GM21423 (cell line): ENCODE measurements around the gene F13B.
"Not testable (repeated sequence)": the region's sequence is repeated elsewhere in the genome, so short reads cannot be mapped to it uniquely, and the experiment has no call there.

ENCODE experiments used
- ATAC-seq: cut with Tn5 transposase; IDR thresholded peaks from one replicate; pipeline ENCODE4 v1.9.1; 2021; ENCODE audit warnings: mild to moderate bottlenecking, moderate library complexity; ENCODE audit not compliant: unreplicated experiment

F13B gene

DNA sequence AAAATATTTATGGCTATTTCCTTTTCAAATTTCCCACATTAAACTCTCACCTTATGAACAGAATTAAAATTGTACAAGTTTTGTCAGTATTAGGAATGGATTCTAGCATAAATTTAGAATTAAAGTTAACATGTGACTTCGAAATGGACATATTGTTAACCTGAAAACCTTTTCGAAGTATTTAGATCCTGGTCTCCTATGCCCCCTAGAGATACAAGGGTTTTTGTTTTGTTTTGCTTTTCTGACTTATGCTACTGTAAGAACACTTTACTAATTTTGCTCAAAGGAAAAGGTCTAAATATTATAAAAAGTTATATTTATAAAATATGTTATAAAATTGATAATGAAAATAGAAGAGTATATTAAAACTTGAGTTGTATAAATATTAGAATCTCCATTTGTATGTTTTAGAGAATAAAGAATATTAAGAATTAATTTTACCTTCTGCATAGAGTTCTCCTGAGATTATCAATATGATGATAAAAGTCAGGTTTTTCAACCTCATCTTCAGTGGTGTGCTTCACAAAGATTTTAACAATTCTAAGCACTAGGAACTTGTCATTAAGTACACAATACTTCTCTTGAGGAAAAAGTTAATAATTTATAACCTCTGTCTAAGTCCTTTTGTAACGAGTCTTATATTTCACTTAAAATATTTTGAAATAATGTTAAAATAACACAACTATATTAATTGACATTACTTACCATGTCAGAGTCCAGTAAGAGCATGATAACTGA lies at the start of gene F13B:
Gene F13B (minus strand): TSS at position 542 of the 738 bp plus-strand sequence. CDS start 37 bp downstream, at position 505.
- no peak for ATAC-seq

- ATAC-seq, result no peak
Observed at GRCh38 chr1:197116156-197116555, 49.1 kb upstream of the F13B start.

- no peak for ATAC-seq
Observed at GRCh38 chr1:197106869-197107268, 39.8 kb upstream of the F13B start.

DNA sequence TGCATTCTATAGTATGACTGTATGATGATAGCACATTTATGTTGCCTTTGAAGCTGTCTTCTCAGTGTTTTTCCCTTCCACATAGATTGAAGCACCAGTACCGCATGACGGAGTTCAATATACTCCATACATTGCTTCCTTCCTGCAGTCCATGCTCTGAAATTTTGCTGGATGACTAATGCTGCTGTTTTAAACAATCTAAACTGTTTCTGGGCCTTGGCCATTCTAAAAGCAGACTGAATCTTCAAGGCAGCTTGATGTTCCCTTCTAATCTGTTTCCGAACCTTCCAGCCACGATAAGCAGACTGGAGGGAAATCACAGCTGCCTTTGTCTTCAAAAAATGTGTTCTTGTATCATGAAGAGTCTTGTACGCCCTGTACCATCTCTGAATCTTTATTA lies 36.2 kb upstream of the F13B start:
- ATAC-seq, result no peak

DNA sequence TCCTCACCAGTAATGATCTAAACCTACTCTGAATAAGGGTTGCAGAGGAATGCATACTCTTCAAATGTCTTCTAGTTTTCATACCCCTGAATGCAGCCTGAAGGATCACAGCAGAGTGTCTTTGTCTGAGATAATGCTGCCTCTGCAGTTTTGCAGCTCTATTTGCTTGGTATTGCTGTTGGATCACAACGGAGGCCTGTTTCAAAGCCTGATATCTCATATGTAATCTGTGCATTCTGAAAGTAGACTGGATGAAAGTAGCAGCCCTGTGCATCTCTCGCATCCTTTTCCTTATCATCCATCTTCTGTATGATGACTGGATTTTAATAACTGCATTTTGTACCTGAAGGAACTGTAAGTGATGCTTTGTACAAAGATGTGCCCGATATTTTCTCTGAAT lies 34.9 kb upstream of the F13B start:
- ATAC-seq, result no peak

GRCh38 chr1:197100677-197101076 lies 33.6 kb upstream of the F13B start:
- ATAC-seq, result no peak

GRCh38 chr1:197099444-197099843 lies 32.4 kb upstream of the F13B start:
- no peak for ATAC-seq

- ATAC-seq, result not testable (repeated sequence)
Observed at GRCh38 chr1:197096971-197097370, 29.9 kb upstream of the F13B start.

- ATAC-seq, result no peak
Observed at GRCh38 chr1:197096137-197096536, 29.1 kb upstream of the F13B start.

GRCh38 chr1:197093226-197093885 lies 26.3 kb upstream of the F13B start:
- no peak for ATAC-seq

DNA sequence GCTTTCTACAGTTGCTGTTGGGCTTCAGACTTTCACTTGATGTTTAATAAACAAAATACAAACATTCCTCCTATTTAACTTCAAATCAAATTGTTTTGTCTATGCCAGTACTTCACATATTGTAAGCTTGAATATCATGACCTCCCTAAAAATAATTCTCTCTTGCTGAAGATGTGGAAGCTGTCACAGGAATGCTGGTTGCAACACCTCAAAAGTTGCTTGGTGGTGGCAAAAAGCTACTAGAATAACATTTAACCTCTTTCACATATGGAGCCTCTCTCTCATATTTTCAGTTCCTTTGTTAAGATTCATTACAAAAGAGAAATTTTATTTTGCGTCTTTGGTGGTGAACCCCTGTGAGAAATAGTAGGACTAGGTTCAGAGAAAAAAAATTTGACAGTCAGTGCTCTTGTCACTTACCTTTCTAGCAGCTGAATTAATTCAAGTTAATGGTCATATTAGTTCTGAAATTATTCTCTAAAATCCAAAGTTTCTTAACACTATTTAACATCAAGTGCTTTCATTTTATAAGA lies 25.5 kb upstream of the F13B start:
- ATAC-seq, result no peak

DNA sequence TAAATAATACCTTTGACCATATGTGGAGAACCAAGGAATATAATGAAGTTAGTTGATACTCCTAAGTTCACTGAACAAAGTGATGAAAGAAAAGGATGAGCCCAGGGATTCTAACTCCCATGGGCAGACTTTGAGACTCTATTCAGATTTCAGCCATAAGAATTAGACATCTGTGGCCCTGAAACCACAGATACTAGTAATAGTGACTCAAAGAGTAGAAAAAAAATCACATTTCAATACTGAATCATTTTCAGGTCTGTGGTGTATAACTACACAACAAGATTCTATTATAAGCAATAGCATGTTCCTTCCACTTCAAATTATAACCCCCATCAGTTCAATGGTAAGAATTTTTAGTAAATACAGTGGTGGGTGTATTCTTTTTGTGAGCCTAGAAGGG lies 16.4 kb upstream of the F13B start:
- ATAC-seq, result no peak

GRCh38 chr1:197081117-197081753 lies 14.2 kb upstream of the F13B start:
- no peak for ATAC-seq

GRCh38 chr1:197080323-197080722 lies 13.3 kb upstream of the F13B start:
- no peak for ATAC-seq

DNA sequence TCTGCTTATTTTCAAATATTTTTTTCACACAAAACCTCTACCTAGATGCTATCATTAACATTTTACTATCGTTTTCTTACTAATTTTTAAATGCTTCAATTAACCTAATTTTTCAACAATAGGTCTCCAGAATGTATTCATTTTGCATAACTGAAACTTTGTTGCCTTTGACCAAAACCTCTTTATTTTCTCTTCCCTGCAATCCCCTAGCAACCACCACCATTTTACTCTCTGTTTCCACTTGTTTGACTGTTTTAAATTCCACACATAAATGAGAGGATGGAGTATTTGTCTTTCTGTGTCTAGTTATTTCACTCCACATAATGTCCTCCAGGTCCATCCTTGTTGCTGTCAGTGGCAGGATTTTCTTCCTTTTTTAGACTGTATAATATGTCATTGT lies 9.5 kb upstream of the F13B start:
- peak; percentile 53 for ATAC-seq

- no peak for ATAC-seq
Observed at GRCh38 chr1:197073978-197074377, 6.9 kb upstream of the F13B start.

DNA sequence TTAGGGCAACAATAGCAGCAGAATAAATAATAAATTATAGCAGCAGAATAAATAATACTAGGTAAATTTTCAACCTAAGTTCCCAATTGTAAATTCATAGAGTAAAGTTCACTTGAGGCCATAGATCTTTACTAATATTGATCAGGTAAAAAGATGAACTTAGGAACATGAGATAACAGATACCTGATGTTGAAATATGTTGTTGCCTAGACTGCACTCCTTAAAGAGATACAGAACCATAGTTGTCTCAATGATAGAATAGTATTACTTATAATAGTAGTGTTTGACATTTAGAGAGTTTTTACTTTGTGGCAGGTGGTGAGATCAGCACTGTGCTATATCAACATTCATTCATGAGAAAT lies 378 bp upstream of the F13B start:
- no peak for ATAC-seq

DNA sequence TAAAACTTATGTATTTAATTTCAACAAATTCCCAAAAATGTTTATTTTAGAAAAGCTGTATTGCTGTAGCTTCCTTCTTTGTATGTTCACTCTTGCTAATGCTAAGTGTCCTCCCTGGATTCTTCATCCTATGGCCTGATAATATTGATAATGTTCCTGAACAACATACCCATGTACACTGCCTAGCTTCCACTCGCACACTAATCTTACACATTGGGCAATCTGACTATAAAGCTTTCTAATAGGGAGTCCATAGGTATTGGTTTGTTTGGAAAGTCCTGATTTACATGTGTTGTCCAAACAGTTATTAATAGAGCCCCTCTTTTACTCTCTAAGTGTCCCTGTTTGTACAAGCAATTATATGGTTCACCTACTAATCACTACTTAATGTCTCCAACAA lies 783 bp downstream of the F13B start:
- no peak for ATAC-seq

DNA sequence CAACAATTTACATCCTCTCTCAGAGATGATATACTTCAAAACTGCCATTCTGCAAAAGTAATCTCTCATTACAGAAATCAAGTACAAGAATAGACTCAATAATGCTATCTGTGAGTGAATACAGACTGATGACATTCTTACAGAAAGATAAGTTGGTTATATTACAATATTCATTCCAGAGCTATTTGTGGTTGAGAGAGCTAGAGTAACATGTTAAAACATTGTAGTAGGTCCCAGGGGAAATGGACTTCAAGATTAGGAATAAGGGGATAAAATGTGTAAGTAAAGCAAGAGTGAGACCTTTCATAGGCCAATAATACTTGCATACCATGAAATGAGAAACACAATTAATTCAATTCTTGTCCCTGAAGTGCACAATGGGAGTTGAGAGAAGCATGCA lies 1.5 kb downstream of the F13B start:
- ATAC-seq, result no peak

DNA sequence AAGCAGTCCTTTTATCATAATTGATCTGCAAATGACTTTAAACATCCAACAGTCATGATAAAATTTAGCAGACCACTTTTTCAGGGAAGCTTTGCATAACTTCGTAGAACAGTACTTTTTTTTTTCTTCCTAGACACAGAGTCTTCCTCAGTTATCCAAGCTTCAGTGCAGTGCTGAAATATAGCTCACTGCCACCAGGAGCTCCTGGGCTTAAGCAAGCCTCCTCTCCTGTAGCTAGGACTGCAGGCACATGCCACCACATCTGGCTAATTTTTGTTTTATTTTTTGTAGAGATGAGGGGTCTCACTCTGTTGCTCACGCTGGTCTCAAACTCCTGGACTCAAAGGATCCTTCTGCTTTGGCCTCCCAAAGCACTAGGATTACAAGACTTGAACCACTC lies 3.8 kb downstream of the F13B start:
- no peak for ATAC-seq

- peak; percentile 93 for ATAC-seq
Observed at GRCh38 chr1:197062692-197063091, 4.4 kb downstream of the F13B start.

- no peak for ATAC-seq
Observed at GRCh38 chr1:197049100-197049499, 18.0 kb downstream of the F13B start.
